ENCODE measurements around the gene CLEC1B. TPM values are rescaled to one million over a fixed set of nuclear protein-coding genes. Genes with fewer than 3 reads are reported as not detected.
"Not testable (repeated sequence)": the region's sequence is repeated elsewhere in the genome, so short reads cannot be mapped to it uniquely, and the experiment has no call there.

The CLEC1B gene
- not detected for total RNA-seq
- long read RNA-seq: 0 reads

GRCh38 chr12:9999016-9999415 is at the start of gene CLEC1B:
TSS of gene CLEC1B (minus strand) at chr12:9999121. CDS start at chr12:9999100, 21 bp downstream.
- DNase-seq (no peak), ATAC-seq (no peak)
- intact Hi-C loops (cut with micrococcal nuclease): no loop called here

- intact Hi-C loops (cut with micrococcal nuclease): no loop called here
Observed at GRCh38 chr12:10048526-10048925, 49.6 kb upstream of the CLEC1B start.

DNA sequence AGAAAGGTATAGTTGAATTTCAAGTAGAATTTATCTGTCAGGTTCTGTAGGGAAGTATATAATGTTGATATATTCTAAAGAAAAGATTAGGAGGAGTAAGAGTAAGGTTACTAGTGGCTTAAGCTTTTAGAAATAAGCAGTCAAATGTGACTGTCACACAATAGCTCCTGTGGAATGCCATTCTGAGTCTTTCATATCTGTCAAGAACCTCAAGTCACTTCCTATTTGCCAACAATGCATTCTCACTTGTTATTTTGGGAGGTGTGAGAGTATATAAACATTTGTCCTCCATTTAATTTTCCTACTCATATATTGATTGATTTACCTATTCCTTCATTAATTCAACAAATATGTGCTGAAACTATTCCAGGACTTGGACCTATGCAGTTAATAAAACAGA is 43.2 kb upstream of the CLEC1B start:
- DNase-seq (no peak), ATAC-seq (no peak)
- intact Hi-C loops (cut with micrococcal nuclease): no loop called here

More at GRCh38 chr12:10048526-10048925, 49.6 kb upstream of the CLEC1B start:
- no peak for ATAC-seq
- DNase-seq: no peak

DNA sequence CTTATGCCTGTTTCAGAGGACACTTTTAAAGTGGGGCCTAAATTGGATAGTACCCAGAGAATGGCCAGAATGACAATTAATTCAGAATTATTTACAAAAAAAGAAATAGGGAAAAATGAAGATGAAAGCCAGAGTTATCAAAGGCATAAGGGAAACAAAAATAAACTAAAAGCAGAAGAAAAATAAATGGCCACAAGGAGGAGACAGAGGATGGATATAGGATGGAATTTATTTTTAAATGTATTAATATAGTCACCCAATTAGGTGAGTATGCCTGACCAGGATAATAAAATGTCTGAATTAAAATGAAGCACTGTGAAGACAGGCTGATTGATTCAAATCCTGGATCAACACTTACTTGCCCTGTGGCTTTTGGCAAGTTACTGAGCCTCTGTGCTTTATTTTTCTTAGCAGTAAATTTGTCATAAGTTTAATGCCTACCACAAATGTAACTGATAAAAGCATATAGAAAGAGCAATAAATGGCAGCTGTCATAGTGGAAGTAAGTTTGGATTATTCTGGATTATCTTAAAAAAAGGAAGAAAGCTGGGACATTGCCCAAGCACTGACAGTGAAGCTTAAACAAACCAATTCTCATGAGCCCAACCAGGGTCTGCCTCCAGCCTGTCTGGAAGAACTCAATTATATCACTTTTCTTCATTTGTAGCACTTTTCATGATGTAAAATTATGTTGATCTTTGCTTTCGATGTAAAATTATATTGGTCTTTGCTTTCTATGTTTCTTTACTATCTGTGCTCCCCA is 35.0 kb upstream of the CLEC1B start:
- DNase-seq (no peak), ATAC-seq (no peak)
- intact Hi-C loops (cut with micrococcal nuclease): loop anchor here (5.0 kb wide), 1 partner anchor 108 kb away; no protein-coding TSS in a partner anchor

GRCh38 chr12:10031771-10032175 is 32.9 kb upstream of the CLEC1B start:
- ATAC-seq: no peak
- DNase-seq: no peak
- intact Hi-C loops (cut with micrococcal nuclease): loop anchor here (5.0 kb wide), 1 partner anchor 111 kb away; no protein-coding TSS in a partner anchor

DNA sequence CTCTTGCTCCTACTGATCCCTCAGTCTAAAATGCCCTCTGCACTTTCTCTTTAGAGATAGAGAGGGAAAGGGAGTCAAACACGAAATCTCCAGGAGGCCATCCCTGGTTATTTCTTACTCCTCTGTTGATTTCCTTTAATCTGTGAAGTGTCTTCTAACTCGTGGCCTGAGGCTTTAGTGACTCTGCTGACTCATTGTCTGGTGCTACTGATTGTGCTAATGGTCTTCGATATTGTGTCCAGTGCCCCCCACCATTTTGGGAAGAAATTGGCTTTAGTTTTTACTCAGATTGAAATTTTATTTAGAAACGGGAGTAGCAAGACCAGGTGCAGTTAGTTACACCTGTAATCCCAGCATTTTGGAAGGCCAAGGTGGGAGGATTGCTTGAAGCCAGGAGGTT is 32.4 kb upstream of the CLEC1B start:
- intact Hi-C loops (cut with micrococcal nuclease): loop anchor here (5.0 kb wide), 1 partner anchor 111 kb away; no protein-coding TSS in a partner anchor
- DNase-seq (no peak), ATAC-seq (no peak)

DNA sequence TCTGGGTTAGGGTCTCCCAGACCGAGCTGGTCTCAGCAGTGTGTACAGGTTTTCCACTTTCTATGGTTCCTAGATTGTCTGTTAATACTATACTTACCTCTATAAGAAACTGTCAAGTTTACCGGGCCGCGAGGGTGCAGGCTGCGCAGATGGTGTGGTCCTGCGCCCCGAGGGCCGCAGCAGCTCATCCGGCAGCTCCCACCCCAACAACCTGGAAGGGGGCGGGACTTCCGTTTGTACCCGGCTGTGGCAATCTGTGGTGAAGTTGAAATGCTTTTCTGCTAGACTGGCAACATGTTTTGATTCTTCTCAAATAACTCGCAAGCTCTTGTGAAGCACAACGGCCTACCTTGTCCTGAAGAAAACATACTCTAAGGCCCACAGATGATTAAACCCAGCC is 31.5 kb upstream of the CLEC1B start, which contains the start of gene CLEC9A:
CLEC9A (plus strand) TSS at position 237 of the 400 bp plus-strand sequence. CDS start 22,006 bp downstream, outside the sequence.
- DNase-seq: no peak
- intact Hi-C loops (cut with micrococcal nuclease): loop anchor here (5.0 kb wide), 1 partner anchor 112 kb away; no protein-coding TSS in a partner anchor
- no peak for ATAC-seq

DNA sequence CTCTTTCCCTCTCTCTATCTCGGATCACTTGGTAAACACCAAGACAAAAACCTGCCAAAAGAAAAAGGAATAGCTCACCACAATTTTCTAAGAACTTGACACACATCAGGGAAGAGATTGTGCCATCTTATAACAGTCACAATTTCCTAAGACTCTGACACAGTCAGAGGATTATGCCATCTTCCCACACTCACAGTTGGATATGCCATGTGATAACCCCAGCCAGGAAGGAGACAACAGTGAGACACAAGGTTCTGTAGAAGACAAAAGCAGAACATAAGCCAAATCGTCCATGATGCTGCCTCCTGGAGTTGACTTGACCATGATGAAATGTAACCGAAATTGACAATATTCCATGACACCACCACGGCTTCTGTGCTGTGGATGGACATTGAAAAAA is 28.8 kb upstream of the CLEC1B start:
- intact Hi-C loops (cut with micrococcal nuclease): no loop called here
- ATAC-seq (no peak), DNase-seq (no peak)

GRCh38 chr12:10027311-10027710 is 28.4 kb upstream of the CLEC1B start:
- intact Hi-C loops (cut with micrococcal nuclease): no loop called here
- ATAC-seq (no peak), DNase-seq (no peak)

DNA sequence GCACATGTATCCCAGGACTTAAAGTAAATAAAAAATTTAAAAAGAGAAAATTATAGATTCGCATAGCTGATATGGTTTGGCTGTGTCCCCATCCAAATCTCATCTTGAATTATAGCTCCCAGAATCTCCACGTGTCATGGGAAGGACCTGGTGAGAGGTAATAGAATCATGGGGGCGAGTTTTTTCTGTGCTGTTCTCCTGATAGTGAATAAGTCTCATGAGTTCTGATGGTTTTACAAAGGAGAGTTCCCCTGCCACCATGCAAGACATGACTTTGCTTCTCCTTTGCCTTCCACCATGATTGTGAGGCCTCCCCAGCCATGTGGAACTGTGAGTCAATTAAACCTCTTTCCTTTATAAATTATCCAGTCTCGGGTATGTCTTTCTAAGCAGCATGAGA is 27.7 kb upstream of the CLEC1B start:
- intact Hi-C loops (cut with micrococcal nuclease); ATAC-seq; DNase-seq: not testable (repeated sequence)

- intact Hi-C loops (cut with micrococcal nuclease): no loop called here
Observed at GRCh38 chr12:10025236-10025635, 26.3 kb upstream of the CLEC1B start.

DNA sequence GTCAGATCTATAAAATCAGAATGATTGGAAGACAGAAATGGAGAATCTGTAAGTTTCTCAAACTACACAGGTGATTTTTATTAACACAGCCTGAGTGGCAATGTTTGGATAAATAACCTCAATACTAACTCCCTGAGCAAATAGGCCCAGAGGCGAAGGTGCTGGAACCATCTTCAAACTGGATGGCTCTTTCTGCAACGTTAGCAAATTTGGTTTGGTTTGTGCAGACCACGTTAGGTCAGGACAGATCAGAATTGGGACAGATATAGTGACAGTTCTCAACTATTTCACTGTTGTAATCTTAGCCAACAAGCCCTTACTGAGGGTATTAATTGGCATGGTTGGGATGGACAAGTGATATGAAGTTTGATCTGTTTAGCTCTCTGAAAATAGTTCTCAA is 22.4 kb upstream of the CLEC1B start:
- DNase-seq (no peak), ATAC-seq (no peak)
- intact Hi-C loops (cut with micrococcal nuclease): no loop called here

More at GRCh38 chr12:10025236-10025635, 26.3 kb upstream of the CLEC1B start:
- ATAC-seq: no peak
- DNase-seq: no peak

DNA sequence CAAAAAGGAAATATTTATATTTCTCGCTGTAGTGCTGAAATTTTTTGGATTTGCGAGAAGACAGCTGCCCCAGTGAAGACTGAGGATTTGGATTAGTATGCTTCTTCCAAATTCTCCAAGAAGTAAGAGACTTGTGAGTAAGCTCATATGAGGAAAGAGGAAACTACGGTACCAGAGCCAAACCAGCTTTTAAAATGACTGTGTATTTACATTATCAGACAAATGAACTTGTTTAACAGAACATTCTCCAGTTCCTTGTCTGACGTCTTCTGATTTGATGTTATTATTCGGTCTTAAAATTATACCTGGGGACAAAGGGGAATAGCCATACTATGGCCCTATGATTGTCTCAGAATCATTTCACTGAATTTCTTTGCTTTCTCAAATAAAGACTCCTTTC is 19.5 kb upstream of the CLEC1B start:
- intact Hi-C loops (cut with micrococcal nuclease): no loop called here
- ATAC-seq (no peak), DNase-seq (no peak)

DNA sequence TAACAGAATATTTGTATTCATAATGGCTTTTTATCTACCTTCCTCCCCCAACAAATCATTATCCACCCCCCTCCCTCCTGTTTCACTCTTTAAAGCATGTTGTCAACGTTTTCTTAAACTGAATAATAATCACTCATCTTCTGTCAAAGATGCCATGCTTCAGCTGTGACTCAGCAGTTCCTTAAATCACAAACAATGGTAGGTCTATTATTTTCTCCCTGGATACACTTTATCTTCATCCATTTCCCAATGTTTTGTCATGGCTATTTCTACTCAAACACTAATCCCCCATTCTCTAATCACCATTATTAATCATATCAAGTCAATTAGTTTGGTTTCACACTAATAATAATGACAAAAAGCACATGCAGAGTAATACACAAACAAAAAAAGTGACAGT is 18.0 kb upstream of the CLEC1B start:
- DNase-seq: no peak
- ATAC-seq: no peak
- intact Hi-C loops (cut with micrococcal nuclease): no loop called here

DNA sequence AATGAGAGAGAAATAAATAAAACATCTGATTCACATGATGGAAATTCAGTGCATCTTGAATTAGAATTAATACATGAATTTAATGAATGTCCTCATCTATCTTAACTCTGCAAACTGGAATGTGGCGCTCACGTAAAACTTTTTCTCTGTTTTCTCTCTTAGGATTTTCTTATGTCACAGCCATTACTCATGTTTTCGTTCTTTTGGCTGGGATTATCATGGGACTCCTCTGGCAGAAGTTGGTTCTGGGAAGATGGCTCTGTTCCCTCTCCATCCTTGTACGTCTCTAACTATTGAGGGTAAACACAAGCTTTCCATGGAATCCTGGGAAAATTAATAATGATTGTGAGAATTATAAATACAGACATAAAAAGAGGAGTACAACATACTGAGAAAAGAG is 16.5 kb upstream of the CLEC1B start:
- intact Hi-C loops (cut with micrococcal nuclease): no loop called here
- ATAC-seq (no peak), DNase-seq (no peak)

- DNase-seq: no peak
- no peak for ATAC-seq
- intact Hi-C loops (cut with micrococcal nuclease): no loop called here
Observed at GRCh38 chr12:10012630-10013330, 13.9 kb upstream of the CLEC1B start.

GRCh38 chr12:10001171-10001776 is 2.4 kb upstream of the CLEC1B start:
- no peak for DNase-seq
- ATAC-seq: no peak
- intact Hi-C loops (cut with micrococcal nuclease): no loop called here

- intact Hi-C loops (cut with micrococcal nuclease): no loop called here
- DNase-seq (no peak), ATAC-seq (no peak)
Observed at GRCh38 chr12:9992296-9992695, 6.6 kb downstream of the CLEC1B start.

DNA sequence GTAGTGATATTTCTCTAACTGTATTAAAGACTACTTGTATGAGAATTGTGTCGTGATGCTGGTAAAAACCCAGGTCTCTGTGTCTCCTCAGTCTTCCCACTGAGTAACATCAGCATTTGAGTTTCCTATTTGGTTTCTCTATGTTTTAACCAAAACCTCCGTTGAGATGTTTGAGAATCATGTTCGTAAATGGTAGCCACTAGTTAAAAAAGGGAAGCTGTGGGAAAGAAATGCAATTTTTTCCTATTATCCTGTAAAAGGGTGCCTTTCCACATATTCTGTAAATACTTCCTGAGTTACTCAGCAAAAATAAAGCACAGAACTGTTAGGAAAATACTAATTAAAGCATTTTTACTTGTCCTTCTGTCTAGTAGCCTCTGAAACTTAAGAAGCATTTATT is 7.0 kb downstream of the CLEC1B start:
- no peak for DNase-seq
- ATAC-seq: no peak
- intact Hi-C loops (cut with micrococcal nuclease): no loop called here

DNA sequence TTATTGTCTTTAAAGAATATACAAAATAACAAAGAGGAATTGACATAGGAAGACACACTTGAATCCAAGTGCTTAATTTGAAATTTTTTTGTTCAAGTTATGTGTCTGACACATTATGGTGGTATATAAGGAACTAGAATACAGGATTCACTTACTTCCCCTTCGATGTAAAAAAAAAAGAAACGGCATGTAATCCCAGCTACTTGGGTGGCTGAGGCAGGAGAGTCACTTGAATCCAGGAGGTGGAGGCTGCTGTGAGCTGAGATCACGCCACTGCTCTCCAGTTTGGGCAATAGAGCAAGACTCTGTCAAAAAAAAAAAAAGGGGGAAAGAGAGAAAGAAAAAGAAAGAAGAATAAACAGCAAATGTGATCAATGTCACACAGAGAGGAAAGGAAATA is 18.8 kb downstream of the CLEC1B start:
- intact Hi-C loops (cut with micrococcal nuclease): no loop called here
- ATAC-seq: no peak
- DNase-seq: no peak

Data from left ventricle myocardium superior (tissue), 1 donor.